Activated CD8-positive, alpha-beta T cell treated with anti-CD3 and anti-CD28 coated beads for 36 hours (primary cell): ENCODE measurements around the gene USP15. TPM values are rescaled to one million over a fixed set of nuclear protein-coding genes. Genes with fewer than 3 reads are reported as not detected.

ENCODE experiments used
- ATAC-seq: fragments of 200-7000 bp; cut with Tn5 transposase; one replicate; pipeline ENCODE4 v1.10.0; 2021; ENCODE audit warnings: mild to moderate bottlenecking, moderate library complexity
- CTCF ChIA-PET: fragments of 350-600 bp; sonication (Branson Sonifier 250); formaldehyde crosslinking; loops from one replicate; lab custom pipeline; 2021; ENCODE audit warnings: antibody characterized with exemption; lab: Charles Lee
- POLR2A ChIA-PET: fragments of 350-600 bp; sonication (Branson Sonifier 250); formaldehyde crosslinking; loops from one replicate; lab custom pipeline; 2021; ENCODE audit warnings: antibody characterized with exemption; lab: Charles Lee
- DNase-seq: peaks from one replicate; pipeline ENCODE4 v3.0.0-alpha.2; 2020
- H3K27ac Mint-ChIP-seq: one replicate; pipeline ENCODE4 v1.8.0; 2021; ENCODE audit warnings: mild to moderate bottlenecking, mixed read lengths
- H3K27me3 Mint-ChIP-seq: one replicate; pipeline ENCODE4 v1.8.0; 2021; ENCODE audit warnings: mixed read lengths
- H3K36me3 Mint-ChIP-seq: one replicate; pipeline ENCODE4 v1.8.0; 2021; ENCODE audit warnings: low read depth, mixed read lengths
- H3K4me1 Mint-ChIP-seq: one replicate; pipeline ENCODE4 v1.8.0; 2021; ENCODE audit warnings: low read depth, mixed read lengths
- H3K4me3 Mint-ChIP-seq: one replicate; pipeline ENCODE4 v1.8.0; 2021; ENCODE audit warnings: mild to moderate bottlenecking, moderate library complexity, mixed read lengths
- H3K9me3 Mint-ChIP-seq: one replicate; pipeline ENCODE4 v1.8.0; 2021; ENCODE audit warnings: mixed read lengths
- intact Hi-C: fragments of 100-400 bp; cut with micrococcal nuclease; formaldehyde crosslinking; loops from one replicate; pipeline ENCODE4 v1.10.0; 2022
- total RNA-seq, 2 experiments: library from RNA; stranded (reverse); gene quantifications; one replicate each; pipeline ENCODE4 v1.2.3, GENCODE V29; 2021
- TF ChIP-seq, protein P1 (sequence below): fragments of 200-600 bp; IDR thresholded peaks from one replicate; pipeline ENCODE4 v1.8.0; 2022; ENCODE audit warnings: antibody characterized with exemption, mild to moderate bottlenecking

The USP15 gene
- total RNA-seq, 2 experiments from 2014 or later: 112 to 118 TPM

DNA sequence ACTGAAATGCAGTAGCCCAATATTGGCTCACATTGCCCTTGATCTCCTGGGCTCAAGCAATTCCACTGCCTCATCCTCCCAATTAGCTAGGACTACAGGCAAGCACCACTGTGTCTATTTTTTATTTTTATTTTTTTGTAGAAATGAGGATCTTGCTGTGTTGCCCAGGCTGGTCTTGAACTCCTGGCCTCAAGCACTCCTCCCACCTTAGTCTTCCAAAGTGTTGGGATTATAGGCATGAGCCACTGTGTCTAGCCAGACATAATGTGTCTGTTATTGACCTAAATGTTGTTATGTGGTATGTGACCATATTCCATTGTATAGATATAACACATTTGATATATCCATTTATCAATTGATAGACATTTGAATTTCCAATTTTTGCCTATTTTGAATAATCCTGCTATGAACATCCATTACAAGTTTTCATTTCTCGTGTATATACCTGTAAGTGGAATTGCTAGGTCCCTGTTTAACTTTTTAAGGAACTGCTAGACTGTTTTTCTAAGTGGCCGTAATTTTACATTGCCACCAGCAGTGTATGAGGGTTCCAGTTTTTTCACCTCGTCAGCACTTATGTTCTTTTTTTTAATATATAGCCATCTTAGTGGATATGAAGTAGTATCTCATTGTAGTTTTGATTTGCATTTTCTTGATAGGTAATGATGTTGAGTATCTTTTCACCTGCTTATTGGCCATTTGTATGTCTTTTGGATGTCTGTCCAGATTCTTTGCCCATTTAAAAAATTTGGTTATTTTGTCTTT lies 9.4 kb downstream of the USP15 start:
- CTCF ChIA-PET: no interaction called here
- peaks cover 34% of the 10 kb centered on the region for H3K36me3 Mint-ChIP-seq
- no peaks in the 10 kb centered on the region for H3K9me3 Mint-ChIP-seq
- no peaks in the 10 kb centered on the region for H3K27me3 Mint-ChIP-seq
- DNase-seq (no peak), ATAC-seq (no peak)
- H3K4me1 Mint-ChIP-seq: peaks cover 83% of the 10 kb centered on the region
- no peak overlapping the region for H3K4me3 Mint-ChIP-seq
- intact Hi-C loops: loop anchor here (10.0 kb wide), 1 partner anchor 105 kb away; no protein-coding TSS in a partner anchor
- POLR2A ChIA-PET: no interaction called here
- H3K27ac Mint-ChIP-seq: peak overlapping the region; percentile 24
- TF ChIP-seq, protein P1, sequence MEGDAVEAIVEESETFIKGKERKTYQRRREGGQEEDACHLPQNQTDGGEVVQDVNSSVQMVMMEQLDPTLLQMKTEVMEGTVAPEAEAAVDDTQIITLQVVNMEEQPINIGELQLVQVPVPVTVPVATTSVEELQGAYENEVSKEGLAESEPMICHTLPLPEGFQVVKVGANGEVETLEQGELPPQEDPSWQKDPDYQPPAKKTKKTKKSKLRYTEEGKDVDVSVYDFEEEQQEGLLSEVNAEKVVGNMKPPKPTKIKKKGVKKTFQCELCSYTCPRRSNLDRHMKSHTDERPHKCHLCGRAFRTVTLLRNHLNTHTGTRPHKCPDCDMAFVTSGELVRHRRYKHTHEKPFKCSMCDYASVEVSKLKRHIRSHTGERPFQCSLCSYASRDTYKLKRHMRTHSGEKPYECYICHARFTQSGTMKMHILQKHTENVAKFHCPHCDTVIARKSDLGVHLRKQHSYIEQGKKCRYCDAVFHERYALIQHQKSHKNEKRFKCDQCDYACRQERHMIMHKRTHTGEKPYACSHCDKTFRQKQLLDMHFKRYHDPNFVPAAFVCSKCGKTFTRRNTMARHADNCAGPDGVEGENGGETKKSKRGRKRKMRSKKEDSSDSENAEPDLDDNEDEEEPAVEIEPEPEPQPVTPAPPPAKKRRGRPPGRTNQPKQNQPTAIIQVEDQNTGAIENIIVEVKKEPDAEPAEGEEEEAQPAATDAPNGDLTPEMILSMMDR: no peak

DNA sequence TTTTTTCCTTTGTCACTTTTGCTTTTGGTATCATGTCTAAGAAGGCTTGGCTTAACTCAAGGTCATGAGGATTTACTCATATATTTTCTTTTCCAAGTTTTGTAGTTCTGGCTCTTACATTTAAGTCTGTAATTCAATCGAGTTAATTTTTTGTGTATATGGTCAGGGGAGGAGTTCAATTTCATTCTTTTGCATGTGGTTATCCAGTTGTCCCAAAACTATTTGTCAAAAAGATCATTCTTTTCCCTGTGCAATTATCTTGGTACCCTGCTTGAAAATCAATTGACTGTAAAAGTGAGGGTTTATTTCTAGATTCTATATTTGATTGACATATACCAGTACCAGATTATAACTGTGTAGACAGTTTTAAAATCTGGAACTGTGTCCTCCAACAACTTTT lies 10.2 kb downstream of the USP15 start:
- no peak for ATAC-seq
- DNase-seq: no peak
- Mint-ChIP-seq H3K36me3 (peaks cover 33% of the 10 kb centered on the region), H3K27me3 (no peaks in the 10 kb centered on the region), H3K4me1 (peaks cover 84% of the 10 kb centered on the region), H3K4me3 (no peak overlapping the region), H3K9me3 (no peaks in the 10 kb centered on the region), H3K27ac (peak overlapping the region; percentile 53)
- ChIA-PET CTCF (no interaction called here), POLR2A (no interaction called here)
- TF ChIP-seq, protein P1: no peak
- intact Hi-C loops: no loop called here

DNA sequence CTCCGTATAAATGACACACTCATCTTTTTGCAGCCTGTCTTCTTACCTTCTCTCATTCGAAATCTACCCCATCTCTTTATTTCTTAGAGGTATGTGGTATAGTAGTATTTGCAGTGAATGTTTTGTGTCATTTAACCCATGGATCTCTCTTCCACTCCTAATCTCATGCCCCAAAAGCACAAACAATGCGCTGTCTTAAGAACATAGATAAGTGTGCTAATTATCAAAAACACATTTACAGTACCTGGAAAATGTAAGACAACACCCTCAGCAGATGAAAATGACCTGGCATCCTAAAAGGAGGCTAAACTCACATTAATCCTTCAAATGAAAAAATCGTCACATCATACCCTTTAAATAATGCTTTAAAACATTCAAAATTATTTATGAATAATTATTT lies 10.7 kb downstream of the USP15 start:
- ChIA-PET CTCF (no interaction called here), POLR2A (no interaction called here)
- ATAC-seq: no peak
- DNase-seq: no peak
- TF ChIP-seq, protein P1: no peak
- Mint-ChIP-seq H3K4me1 (peaks cover 85% of the 10 kb centered on the region), H3K4me3 (no peak overlapping the region), H3K27me3 (no peaks in the 10 kb centered on the region), H3K27ac (peak overlapping the region; percentile 25), H3K36me3 (peaks cover 35% of the 10 kb centered on the region), H3K9me3 (no peaks in the 10 kb centered on the region)
- intact Hi-C loops: no loop called here

DNA sequence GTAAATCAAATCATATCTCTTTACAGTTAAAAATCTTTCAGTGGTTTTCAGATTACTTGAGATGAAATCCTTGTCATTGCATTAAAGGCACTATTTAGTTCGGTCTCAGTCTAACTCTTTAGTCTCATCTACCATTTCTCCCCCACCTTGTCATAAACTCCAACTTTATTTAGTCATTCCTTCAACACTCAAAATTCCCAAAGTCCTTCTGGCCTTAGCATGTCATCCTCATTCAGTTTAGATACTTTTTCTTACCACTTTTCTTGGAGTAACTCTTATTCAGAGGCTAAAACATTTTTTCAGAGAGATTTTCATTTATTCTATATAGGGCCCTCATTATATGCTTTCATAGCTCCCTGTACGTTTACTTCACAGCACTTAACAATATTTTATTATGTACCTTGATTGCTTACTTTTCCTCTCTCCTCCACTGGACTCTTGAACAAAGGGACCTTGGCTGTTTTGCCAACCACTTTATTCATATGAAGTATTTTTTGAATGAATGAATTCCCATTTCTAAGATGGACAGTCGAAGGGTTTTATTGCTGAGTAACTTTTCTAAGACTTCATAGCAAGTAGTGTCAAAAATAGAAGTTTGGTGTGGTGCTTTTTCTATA lies 12.8 kb downstream of the USP15 start:
- POLR2A ChIA-PET: no interaction called here
- TF ChIP-seq, protein P1: no peak
- H3K9me3 Mint-ChIP-seq: no peaks in the 10 kb centered on the region
- CTCF ChIA-PET: no interaction called here
- peaks cover 35% of the 10 kb centered on the region for H3K36me3 Mint-ChIP-seq
- H3K4me1 Mint-ChIP-seq: peaks cover 81% of the 10 kb centered on the region
- DNase-seq: no peak
- no peak overlapping the region for H3K4me3 Mint-ChIP-seq
- no peak for ATAC-seq
- intact Hi-C loops: no loop called here
- H3K27me3 Mint-ChIP-seq: no peaks in the 10 kb centered on the region
- peak overlapping the region; percentile 27 for H3K27ac Mint-ChIP-seq
